NCI-H1105 treated with DMSO at 0.1 percent for 48 hours (cell line): ENCODE data around the gene FZR1.

Experiments used
- DNase-seq: peaks from one replicate; lab custom pipeline; 2025; lab: John Stamatoyannopoulos, UW

Gene FZR1

DNA sequence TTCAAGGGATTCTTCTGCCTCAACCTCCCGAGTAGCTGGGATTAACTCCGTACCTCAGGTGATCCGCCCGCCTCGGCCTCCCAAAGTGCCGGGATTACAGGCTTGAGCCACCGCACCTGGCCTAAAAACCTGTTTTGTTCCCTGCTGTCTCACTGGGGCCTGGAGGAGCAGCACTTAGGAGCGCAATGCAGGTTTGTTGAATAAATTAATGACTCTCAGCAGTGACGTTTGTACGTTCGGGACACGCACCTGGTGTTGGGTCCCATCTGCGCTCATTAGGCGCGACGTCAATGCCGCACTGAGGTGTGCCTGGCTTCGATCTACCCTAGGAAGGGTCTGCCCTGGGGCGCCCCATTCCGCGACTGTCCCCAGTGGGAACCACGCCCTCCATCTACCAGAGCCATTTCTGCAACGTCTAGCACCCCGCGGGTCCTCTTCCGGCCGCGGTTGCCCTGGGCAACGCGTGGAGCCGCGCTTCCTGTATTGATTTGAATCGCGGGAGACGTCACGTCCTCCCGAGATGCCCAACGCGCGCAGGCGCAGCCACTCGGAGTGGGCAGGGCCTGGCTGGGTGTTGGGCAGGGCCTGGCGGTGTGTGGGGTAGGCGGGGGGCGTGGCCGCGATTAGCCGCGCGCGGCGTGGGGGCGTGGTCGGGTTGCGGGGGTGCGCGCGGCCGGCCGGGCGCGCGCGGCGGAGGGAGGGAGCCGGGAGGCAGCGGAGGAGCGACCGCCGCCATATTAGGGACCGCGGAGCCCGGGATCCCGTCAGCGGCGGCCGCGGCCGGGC is at the start of gene FZR1:
FZR1 (plus strand) TSS at position 714 of the 786 bp plus-strand sequence. CDS start 16,679 bp downstream, outside the sequence.
- peak; percentile 97 for DNase-seq

DNA sequence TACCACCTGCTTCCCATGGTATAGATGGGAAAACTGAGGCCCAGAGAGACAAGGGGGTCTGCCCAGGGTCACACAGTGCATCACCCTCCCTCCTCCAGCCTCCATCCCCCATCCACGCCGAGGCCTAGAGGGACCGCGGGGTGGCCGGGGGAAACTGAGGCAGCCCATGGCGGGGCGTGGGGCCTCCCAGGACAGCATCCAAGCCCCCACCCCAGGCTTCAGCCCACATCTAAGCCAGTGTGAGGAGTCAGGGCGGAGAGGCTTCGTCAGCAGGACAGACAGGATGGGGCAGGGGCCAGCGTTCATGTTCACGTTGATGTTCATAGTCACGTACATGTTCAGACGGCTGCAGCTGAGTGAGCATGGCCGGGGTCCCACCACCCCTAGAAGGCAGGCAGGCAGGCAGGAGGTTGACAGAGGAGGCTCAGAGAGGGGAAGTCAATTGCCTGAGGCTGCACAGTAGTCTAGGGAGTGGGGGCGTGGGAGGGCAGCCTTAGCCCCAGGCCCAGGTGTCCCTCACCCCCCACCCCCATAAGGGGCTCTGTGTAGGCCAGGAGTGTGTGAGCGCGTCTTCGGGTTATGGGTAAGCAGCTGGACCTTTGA is 49.1 kb upstream of the FZR1 start:
- no peak for DNase-seq

DNA sequence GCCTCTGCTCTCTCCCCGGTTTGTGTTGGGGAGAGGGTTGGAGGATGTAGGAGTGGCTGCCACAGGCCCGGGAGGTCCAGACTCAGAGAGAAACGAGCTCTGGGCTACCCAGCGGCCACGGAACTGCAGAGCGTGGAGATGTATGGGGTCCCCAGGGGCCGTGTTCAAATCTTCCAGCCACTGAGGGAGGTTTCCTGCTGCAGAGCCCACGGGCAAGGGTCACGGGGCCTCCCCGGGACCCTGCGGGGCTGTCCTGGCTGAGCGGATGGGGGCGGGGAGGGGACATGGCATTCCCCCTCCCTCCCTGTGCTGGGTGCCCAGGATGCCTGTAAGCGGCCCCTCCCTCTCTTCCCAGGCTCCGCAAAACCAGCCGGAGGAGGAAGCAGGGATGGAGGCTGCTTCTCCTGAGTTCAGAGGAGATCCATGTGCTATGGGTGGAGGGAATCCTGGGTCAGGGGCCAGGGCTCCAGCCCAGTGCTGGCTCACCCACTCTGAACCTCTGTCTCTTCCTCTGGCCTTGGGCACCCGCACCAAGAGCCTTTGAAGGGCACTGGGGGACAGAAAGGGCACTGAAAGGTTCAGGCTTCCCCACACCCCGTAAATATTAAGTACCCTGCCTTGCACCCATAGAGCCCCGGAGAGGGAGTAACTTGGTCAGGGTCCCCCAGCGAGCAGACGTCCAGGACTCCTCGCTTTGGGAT is 48.4 kb upstream of the FZR1 start:
- no peak for DNase-seq

DNA sequence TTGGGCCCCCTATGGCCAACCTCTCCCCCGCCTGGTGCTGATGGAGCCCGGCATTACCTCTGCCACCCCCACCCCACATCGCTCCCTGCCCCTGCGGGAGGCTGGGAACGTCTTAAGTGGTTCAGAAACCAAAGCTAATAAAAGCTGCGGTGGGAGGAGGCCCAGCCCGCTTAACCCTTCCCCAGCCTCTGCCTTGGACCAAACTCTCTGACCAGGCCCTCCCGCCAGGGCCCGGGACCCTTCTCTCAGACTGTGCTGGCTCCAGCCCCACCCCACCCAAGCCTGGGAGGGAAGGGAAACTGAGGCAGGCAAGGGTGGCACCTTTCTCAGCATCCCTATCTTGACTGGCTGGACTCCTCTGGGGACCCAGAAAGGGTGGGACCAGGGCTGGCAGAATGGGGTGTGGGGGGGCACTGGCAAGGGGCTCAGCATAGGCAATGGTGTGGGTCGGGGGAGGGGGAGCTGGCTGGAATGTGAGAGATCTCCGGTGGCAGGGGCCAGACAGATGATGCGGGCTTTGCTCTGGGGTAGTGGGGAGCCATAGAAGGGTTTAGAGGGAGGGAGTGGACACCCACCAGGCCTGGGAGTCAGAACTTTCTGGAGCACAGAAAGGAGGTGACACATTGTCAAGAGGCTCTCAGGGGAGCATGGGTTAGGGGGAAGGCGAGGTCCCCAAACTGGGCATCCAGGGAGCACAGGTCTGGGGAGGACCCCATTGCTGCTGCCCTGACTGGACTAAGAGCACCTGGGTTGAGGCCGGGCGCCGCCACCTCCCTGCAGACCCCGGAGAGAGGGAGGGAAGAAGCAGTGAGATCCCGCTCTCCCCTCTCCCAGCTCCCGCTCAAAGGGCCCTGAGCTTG is 47.7 kb upstream of the FZR1 start:
- no peak for DNase-seq

DNA sequence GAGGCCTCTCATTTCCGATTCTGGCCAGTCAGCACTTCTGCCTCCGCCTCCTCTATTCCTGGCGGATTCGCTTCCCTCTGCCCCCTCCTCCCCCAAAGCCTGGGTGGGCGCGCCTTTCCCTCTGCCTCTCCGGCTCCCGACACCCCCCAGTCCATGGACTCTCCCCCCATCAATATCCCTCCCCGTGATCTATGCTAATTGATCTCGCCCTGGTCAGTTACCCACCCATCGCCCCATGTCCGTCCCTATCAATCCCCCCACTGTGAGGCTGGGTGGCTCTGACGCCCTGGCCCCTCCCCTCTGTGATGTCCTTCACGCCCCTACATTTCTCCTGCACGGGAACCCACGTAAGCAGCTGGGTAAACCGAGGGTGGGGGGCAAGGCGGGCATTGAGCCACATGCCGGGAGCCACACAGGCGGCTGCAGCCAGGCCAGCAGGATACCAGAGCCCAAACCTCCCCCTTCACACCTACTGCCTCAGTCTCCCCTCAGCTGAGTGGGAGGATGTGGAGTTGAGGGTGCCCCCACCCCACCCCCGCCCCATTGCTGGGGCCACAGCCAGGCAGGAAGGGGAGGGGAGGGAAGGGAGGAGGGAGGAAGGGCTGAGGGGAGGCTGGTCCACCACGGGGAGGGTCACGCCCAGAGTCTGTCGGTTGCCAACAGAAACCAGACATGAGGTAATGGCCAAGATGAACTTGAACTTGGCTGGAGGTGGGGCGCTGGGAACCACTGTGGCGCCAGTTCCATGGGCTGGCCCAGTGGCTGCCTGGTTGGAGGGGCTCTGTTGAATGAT is 46.8 kb upstream of the FZR1 start:
- no peak for DNase-seq

DNA sequence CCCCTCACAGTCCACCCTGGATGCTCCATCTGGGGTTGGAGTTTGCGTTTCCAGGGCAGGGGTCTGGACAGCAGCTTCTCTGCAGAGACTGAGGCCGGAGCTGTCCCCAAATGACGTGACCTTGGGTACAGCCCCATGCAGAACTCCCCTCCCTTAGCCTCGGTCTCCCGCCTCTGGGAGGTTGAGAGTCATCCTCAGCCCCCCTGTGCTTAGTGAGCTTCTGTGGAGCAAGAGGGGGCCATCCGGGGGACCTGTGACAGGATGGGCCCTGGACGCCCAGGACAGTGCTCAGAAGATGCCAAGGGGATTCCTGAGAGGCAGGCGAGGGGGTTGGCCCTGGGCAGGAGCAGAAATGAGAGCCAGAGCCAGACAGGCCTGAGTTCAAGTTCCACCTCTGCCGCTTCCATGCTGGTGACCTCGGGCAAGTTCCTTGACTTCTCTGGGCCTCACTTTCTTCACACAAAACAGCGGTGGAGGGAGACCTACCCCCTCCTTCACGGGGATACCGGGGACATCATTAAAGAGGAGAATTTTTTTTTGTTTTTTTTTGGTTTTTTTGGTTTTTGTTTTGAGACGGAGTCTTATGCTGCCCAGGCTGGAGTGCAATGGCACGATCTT is 46.0 kb upstream of the FZR1 start:
- no peak for DNase-seq

DNA sequence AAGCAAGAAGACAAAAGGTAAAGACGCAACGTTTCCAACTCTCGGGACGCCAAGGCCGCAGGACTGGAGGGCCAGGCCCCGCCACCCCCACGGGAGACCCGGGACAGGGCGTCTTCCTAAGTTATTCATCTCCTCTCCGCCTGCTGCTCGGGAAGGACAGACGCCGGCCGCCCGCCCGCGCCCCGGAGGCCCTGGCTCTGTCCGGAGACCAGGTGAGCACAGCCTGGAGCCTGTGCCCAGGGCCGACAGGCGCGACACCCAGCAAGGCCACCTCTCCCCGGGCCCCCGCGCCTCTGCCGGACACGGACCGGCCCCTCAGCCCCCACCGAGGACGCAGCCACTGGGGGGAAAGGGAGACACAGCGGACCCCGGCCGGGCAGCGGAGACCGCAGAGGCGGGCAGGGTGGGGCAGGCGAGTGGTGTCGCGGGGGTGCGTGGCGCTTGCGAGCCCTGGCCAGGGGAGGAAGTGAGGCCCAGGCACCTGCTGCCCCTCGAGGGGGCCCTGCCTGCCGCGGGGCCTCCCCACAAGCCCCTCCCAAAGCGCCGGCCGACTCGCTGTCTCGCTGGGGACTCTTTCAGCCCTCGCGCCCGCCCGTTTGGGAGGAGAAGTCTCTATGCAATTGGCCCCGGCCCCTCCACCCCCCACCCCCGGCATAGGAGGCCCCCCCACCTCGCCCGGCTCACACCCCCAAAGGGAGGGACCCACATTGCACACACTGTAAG is 43.0 kb upstream of the FZR1 start:
- no peak for DNase-seq

DNA sequence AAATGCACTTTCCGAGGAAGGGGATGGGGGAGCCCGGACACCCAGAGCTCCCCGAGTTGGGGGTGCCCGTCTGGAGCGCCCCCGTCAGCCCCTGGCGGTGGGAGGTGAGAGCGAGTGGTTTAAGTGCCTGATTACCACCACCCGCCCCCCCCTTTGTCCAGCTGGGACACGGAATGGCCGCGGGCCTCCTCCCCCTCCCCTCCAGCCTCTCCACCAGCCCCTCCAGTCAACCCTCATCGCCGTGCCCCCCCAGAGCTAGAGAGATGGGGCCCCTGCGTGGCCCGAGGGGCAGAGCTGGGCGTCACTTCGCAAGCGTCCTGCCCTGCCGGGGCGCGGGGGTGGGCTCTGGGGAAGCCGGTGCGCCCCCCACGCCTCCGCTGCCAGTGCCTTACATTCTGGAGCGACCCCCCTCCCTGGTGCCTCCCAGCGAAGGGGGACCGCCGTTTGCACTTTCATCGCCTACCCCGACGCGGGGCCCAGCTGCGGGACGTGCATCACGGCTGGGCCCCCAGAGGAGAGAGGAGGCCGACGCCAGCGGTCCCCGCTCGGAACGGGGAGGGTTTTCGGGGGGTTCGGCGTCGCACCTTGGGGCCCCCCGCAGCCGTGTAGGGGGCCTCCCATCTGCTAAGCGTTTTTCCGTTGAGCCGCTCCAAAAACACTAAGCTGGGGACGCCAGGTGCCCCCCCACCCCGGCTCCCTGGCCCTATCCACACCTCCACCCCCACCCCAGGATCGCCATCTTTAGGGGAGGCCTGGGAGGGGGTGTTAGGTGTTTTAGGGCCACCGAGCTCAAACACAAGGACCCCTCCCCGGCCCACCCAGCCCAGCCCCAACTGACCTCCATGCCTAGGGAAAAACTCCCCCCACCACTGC is 42.2 kb upstream of the FZR1 start:
- DNase-seq = no peak

DNA sequence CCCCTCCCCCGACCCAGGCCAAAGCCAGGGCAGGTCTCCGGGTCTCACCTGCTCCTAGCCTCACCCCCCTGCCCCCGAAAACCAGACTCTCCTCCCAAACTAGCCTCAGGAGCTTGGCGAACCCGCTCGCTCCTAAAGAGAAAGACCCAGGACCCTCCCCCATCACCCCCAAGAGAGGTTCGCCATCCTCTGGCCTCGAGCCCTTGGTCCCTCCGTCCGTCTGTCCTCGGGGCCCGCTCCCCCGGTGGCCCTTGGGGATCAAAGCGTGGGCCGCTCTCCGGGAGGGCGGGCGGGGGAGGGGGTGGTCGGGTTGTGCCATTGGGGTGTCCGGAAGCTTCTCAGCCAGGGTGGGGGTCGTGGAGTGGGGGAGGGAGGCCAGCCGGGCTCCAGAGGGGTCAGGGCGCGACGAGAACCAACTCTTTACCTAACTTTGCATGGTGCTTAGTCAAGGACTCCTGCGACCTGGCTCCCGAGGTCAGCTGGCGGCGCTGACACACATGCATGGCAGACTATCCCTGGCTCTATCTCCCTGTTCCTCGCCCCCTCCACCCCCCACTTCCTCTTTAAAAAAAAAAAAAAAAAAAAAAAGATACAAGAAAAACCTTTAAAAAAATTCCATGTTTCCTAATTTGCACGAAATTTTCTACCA is 41.4 kb upstream of the FZR1 start:
- no peak for DNase-seq

DNA sequence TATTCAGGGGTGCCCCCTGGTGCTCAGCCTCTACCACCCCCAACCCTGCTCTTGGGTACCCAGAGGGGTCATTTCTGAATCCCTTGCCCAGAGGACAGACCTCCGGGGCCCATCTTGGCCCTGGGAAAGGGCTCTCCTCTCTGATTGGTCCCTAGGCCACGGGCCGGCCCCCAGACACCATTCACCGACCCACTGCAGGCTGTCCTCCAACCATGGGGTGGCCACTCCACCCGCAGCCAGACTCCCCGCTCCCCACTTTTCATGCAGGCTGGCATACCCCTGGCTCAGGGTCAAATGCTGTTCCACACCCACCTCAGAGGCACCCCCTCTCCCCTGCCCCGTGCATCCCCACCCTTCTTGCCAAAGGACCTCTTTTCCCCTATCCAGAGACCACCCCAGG is 40.6 kb upstream of the FZR1 start:
- DNase-seq = no peak

DNA sequence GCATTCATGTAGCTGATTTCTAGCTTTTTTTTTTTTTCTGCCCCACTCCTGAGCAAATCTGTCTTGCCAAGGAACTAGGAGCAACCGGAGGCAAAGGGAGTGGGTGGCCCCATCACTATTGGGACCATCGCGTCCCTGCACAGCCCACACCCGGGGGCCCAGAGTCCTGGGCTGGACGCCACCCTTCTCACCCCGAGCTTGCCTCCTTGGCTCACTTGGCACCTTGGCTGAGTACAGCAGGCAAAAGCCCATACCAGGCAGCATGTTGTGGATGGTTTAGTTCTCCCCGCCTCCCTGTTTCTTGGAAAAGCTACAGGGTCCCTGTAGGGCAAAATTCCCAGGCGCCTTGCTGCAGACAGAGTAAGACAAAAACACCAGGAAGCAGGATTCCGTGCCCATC is 39.5 kb upstream of the FZR1 start:
- no peak for DNase-seq

DNA sequence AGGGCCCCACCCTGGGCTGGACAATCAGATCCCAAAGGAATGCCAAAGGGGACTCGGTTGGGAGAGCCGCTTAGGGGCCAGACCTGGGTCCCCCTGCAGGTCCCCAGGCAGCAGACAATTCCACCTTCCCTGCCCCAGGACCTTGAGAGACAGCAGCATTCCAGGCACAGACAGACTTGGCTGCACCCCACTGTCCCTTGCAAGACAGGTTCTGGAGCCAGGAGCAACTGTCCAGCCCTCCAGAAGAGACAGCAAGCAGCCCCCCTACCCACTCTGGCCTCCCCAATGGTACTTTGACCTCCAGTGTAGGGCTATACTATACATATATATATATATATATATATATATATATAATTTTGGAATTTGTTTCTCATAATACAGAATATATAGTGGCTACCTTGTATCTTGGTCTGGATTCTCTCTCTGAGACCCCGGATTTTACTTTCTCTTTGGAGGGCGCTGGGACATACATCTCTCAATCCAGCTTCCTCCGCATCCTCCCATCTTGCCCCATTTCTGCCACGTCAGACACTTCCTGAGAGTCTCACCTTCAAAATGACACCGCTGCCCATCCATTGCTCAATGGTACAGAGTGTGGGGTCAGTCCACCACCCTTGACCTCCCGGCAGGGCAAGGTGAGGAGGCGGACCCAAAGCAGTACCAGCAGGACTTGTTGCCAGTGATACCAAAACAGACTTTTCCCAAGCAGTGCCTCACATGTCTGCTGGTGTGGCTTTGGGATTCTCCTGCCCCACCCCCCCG is 38.5 kb upstream of the FZR1 start:
- DNase-seq = no peak

DNA sequence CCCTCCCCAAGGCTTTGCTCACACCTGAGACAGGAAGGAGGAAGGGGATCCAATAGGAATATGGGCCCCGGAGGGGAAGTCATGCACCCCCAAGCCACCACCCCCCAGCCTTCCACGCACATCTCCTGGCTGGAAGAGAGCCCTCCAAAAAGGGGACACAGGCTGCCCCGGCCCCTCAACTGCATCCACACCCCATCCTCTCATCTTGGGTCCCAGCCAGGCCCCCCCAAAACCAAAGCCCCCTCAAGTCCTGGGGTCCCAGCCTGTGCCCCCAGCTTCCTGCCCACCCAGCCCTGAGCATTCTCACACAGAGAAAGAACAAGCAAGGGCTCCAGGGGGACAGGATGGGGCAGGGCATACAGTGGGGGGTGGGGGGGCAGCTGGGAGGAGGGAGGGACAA is 37.9 kb upstream of the FZR1 start:
- DNase-seq = no peak

DNA sequence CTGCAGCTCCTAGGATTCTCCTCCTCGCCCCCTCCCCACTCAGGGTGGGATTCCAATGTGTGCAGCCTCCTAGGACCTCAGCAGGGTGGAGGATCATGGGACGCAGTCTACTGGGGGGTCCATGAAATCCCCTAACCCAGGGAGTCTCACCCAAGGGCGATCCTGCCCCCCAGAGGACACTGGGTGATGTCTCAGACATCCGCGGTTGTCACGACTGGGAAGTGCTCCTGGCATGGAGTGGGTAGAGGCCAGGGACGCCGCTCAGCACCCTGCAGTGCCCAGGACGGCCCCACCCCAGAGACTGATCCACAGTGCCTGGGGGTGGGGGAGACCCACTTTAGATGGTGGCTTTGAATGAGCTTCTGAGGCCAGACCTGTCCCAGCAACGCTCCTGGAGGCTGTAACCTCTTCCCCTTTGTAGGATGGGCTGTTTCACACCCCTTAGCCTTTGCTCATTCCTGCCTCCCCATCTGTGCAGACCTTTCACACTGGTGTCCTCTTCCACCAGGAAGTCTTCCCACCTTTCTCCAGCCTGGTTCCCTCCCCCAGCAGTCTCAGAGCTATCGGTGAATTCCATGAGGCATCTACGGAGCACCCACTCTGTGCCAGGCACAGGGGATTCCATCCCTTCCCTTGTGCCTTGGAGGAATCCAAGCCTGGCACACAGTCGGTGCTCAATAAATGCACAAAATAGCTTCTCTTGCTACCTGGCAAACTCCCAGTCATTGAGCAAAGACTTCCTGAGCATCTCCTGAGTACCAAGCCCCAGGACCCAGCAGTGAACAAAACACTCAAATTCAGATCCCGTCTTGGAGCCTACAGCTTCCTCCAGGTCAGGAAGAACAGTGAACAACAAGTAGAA is 36.2 kb upstream of the FZR1 start:
- no peak for DNase-seq

DNA sequence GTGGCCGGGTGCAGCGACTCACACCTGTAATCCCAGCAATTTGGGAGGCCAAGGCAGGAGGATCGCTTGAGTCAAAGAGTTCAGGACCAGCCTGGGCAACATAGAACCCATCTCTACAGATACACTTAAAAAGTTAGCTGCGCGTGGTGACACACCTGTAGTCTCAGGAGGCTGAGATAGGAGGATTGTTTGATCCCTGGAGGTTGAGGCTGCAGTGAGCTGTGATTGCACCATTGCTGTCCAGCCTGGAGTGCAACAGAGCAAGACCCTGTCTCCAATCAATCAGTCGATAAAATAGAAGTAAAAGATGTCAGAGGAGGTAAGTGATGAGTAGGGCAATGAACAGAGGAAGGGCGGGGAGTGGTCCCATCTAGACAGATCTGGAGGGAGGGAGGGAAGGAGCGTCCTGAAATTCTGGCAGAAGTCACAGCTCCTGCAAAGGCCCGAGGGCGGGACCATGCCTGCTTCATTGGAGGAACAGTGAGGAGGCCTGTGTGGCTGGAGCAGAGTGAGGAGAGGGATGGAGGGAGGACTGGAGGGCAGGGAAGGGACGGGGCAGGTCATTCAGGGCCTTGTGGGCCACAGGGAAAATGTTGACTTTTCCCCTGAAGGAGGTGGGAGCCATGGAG is 35.5 kb upstream of the FZR1 start:
- no peak for DNase-seq

DNA sequence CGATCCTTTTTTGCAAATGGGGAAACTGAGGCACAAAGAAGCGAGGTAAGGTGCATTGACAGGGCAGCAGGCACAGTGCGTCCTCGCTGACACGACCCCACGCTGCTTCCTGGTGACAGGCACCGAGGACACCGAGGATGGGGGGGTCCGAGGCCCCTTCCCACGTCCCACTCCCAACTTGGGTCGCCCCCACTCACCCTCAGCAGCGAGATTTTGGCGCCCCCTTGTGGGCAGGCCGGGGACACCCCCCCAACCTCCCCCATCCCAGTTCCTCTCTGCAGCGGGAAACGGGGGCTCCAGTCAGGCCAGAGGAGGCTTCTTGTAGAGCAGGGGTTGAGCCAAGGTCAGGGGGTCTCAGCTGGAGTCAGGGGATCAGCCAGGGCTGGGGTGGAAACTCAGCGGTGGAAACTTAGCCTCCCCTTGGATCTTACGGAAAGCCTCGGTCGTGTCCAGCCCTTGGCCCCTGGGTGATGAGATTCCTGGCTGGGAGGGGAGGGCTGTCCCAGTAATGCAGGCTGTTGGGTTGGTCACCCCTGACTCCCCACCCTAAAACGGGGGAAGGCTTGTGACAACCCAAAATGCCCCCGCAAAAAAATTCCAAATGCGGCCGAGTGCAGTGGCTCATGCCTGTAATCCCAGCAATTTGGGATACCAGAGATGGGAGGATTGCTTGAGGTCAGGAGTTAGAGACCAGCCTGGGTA is 34.0 kb upstream of the FZR1 start:
- DNase-seq = no peak
